Measurements from ENCODE around the gene TENM4.

TENM4 gene

GRCh38 chr11:78748918-78749690, 691.7 kb downstream of the TENM4 start:
- Histone ChIP-seq H3K4me3 (ENCODE audit: low read depth, low read length) (no peak overlapping the region), H3K4me1 (ENCODE audit: control insufficient read depth, insufficient read depth, low read length) (no peaks in the 10 kb centered on the region), H3K27ac (ENCODE audit: extremely low read depth, low read depth, low read length) (no peak overlapping the region), H3K9me3 (ENCODE audit: control insufficient read depth, insufficient read depth, low read depth, low read length) (no peaks in the 10 kb centered on the region), H3K36me3 (ENCODE audit: control insufficient read depth in 2 of 2, insufficient read depth in 1 of 2, low read length in 2 of 2) (no peaks in the 10 kb centered on the region)
- ChIA-PET CTCF (interaction anchor here (0.7 to 1.6 kb wide), 3 partner anchors 47 to 102 kb away, joined by 3 read pairs; no protein-coding TSS in a partner anchor), POLR2A (interaction anchor here (0.7 kb wide), 1 partner anchor 346 kb away, joined by 4 read pairs; no protein-coding TSS in a partner anchor)
- TF ChIP-seq ZNF48 (tag by site-specific recombination; IDR thresholded peaks at IDR 0.05) (no peak), ZNF221 (tag by site-specific recombination; IDR thresholded peaks at IDR 0.05; ENCODE audit: borderline replicate concordance) (no peak), IKZF3 (tag by site-specific recombination; IDR thresholded peaks at IDR 0.05) (no peak), GLIS2 (tag by site-specific recombination; IDR thresholded peaks at IDR 0.05) (no peak), ZNF184 (tag by site-specific recombination; IDR thresholded peaks at IDR 0.05) (no peak), ZNF133 (tag by site-specific recombination; IDR thresholded peaks at IDR 0.05) (no peak), ZBTB8A (tag by site-specific recombination; IDR thresholded peaks at IDR 0.05) (no peak), ZNF549 (tag by site-specific recombination; IDR thresholded peaks at IDR 0.05) (no peak), ZNF175 (tag by site-specific recombination; IDR thresholded peaks at IDR 0.05) (no peak), ZNF324 (tag by site-specific recombination; IDR thresholded peaks at IDR 0.05) (no peak), ZNF423 (tag by site-specific recombination; IDR thresholded peaks at IDR 0.05) (no peak), ZNF580 (tag by site-specific recombination; IDR thresholded peaks at IDR 0.05) (no peak), ZNF157 (tag by site-specific recombination; IDR thresholded peaks at IDR 0.05) (no peak), ZNF16 (tag by site-specific recombination; IDR thresholded peaks at IDR 0.05; ENCODE audit: low read depth) (no peak), ZNF626 (tag by site-specific recombination; IDR thresholded peaks at IDR 0.05) (no peak), ZNF280D (tag by site-specific recombination; IDR thresholded peaks at IDR 0.05) (no peak), ZNF366 (tag by site-specific recombination; conservative IDR thresholded peaks at IDR 0.05) (no peak)
- TF ChIP-seq, protein P1, sequence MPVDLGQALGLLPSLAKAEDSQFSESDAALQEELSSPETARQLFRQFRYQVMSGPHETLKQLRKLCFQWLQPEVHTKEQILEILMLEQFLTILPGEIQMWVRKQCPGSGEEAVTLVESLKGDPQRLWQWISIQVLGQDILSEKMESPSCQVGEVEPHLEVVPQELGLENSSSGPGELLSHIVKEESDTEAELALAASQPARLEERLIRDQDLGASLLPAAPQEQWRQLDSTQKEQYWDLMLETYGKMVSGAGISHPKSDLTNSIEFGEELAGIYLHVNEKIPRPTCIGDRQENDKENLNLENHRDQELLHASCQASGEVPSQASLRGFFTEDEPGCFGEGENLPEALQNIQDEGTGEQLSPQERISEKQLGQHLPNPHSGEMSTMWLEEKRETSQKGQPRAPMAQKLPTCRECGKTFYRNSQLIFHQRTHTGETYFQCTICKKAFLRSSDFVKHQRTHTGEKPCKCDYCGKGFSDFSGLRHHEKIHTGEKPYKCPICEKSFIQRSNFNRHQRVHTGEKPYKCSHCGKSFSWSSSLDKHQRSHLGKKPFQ (tag by site-specific recombination; IDR thresholded peaks at IDR 0.05): no peak
- TF ChIP-seq, protein P2, sequence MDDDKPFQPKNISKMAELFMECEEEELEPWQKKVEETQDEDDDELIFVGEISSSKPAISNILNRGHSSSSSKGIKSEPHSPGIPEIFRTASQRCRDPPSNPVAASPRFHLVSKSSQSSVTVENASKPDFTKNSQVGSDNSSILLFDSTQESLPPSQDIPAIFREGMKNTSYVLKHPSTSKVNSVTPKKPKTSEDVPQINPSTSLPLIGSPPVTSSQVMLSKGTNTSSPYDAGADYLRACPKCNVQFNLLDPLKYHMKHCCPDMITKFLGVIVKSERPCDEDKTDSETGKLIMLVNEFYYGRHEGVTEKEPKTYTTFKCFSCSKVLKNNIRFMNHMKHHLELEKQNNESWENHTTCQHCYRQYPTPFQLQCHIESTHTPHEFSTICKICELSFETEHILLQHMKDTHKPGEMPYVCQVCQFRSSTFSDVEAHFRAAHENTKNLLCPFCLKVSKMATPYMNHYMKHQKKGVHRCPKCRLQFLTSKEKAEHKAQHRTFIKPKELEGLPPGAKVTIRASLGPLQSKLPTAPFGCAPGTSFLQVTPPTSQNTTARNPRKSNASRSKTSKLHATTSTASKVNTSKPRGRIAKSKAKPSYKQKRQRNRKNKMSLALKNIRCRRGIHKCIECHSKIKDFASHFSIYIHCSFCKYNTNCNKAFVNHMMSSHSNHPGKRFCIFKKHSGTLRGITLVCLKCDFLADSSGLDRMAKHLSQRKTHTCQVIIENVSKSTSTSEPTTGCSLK (tag by site-specific recombination; IDR thresholded peaks at IDR 0.05): no peak
